MM.1S (cell line): ENCODE data around the gene ACAP2.

Experiments
- DNase-seq: peaks from one replicate; pipeline ENCODE4 v3.0.0-alpha.2; 2015
- H2AFZ ChIP-seq: fragments of 300-600 bp; sonication (generic); 2 replicates; pipeline ENCODE4 v1.6.0; 2016; ENCODE audit warnings: antibody characterized with exemption, low read length
- H3F3A ChIP-seq: fragments of 300-600 bp; sonication (generic); 2 replicates; pipeline ENCODE4 v1.6.1; 2016; ENCODE audit warnings: mild to moderate bottlenecking, antibody characterized with exemption, low read length, moderate library complexity, mixed read lengths; ENCODE audit not compliant: insufficient read depth
- H3K27ac ChIP-seq: fragments of 300-600 bp; sonication (generic); 2 replicates; pipeline ENCODE4 v1.5.1; 2016; ENCODE audit warnings: mild to moderate bottlenecking, low read length
- H3K27me3 ChIP-seq: fragments of 300-600 bp; sonication (generic); replicated peaks from 2 replicates; pipeline ENCODE4 v1.6.0; 2016; ENCODE audit warnings: low read length; ENCODE audit not compliant: insufficient read depth
- H3K36me3 ChIP-seq: fragments of 300-600 bp; sonication (generic); replicated peaks from 2 replicates; pipeline ENCODE4 v1.6.1; 2016; ENCODE audit warnings: mild to moderate bottlenecking, low read length, mixed read lengths; ENCODE audit not compliant: insufficient read depth
- H3K4me1 ChIP-seq: fragments of 300-600 bp; sonication (generic); 2 replicates; pipeline ENCODE4 v1.6.1; 2016; ENCODE audit warnings: low read length, mixed read lengths
- H3K4me2 ChIP-seq: fragments of 300-600 bp; sonication (generic); 2 replicates; pipeline ENCODE4 v1.6.0; 2016; ENCODE audit warnings: low read depth, low read length
- H3K4me3 ChIP-seq: fragments of 300-600 bp; sonication (generic); 2 replicates; pipeline ENCODE4 v1.5.1; 2016; ENCODE audit warnings: low read length, mixed read lengths
- H3K79me2 ChIP-seq: fragments of 300-600 bp; sonication (generic); 2 replicates; pipeline ENCODE4 v1.6.1; 2016; ENCODE audit warnings: mixed run types, low read length, mixed read lengths
- H3K9ac ChIP-seq: fragments of 300-600 bp; sonication (generic); 2 replicates; pipeline ENCODE4 v1.6.1; 2016; ENCODE audit warnings: low read length, mixed read lengths
- H3K9me2 ChIP-seq: fragments of 300-600 bp; sonication (generic); replicated peaks from 2 replicates; pipeline ENCODE4 v1.6.1; 2016; ENCODE audit warnings: mild to moderate bottlenecking, low read length, mixed read lengths; ENCODE audit not compliant: insufficient read depth
- H3K9me3 ChIP-seq: fragments of 300-600 bp; sonication (generic); replicated peaks from 2 replicates; pipeline ENCODE4 v1.6.1; 2016; ENCODE audit warnings: mild to moderate bottlenecking, low read length, mixed read lengths; ENCODE audit not compliant: insufficient read depth
- H4K20me1 ChIP-seq: fragments of 300-600 bp; sonication (generic); 2 replicates; pipeline ENCODE4 v1.6.1; 2016; ENCODE audit warnings: mild to moderate bottlenecking, low read length, moderate library complexity, mixed read lengths; ENCODE audit not compliant: insufficient read depth
- EZH2 ChIP-seq: fragments of 300-600 bp; sonication (generic); optimal IDR thresholded peaks from 2 replicates; pipeline ENCODE3; 2017; ENCODE audit warnings: low read depth, mild to moderate bottlenecking, antibody characterized with exemption, low read length, mixed read lengths
- EZH2phosphoT487 ChIP-seq: fragments of 300-600 bp; sonication (generic); IDR thresholded peaks from 2 replicates; pipeline ENCODE4 v1.6.1; 2018; ENCODE audit warnings: antibody characterized with exemption, low read length
- TF ChIP-seq, protein P1 (sequence below): fragments of 300-600 bp; sonication (generic); IDR thresholded peaks from 2 replicates; pipeline ENCODE4 v1.5.1; 2016; ENCODE audit warnings: antibody characterized with exemption, low read length, mixed read lengths

ACAP2 gene

DNA sequence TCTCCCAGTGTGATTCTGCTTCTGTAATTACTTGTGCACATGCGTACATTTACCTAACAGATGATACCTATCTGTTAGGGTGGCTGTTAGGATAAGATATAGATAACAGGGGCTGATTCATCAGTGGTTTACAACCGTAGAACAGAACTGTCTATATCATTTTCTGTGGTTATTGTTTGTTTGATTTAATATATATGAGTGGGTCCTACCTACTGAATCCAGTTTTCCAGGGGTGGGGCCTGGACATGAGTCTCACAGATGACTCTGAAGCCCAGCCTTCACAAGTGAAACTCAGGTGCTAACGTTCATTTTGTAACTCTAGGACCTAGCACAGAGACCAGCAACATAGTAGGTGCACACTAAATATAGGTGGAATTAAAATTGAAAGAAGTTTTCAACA lies 10.4 kb upstream of the ACAP2 start:
- H3K9me2 ChIP-seq: no peaks in the 10 kb centered on the region
- H3K79me2 ChIP-seq: no peaks in the 10 kb centered on the region
- peaks cover 17% of the 10 kb centered on the region for H3K4me1 ChIP-seq
- H3K4me3 ChIP-seq: no peak overlapping the region
- TF ChIP-seq EZH2phosphoT487 (no peak), EZH2 (no peak)
- TF ChIP-seq, protein P1, sequence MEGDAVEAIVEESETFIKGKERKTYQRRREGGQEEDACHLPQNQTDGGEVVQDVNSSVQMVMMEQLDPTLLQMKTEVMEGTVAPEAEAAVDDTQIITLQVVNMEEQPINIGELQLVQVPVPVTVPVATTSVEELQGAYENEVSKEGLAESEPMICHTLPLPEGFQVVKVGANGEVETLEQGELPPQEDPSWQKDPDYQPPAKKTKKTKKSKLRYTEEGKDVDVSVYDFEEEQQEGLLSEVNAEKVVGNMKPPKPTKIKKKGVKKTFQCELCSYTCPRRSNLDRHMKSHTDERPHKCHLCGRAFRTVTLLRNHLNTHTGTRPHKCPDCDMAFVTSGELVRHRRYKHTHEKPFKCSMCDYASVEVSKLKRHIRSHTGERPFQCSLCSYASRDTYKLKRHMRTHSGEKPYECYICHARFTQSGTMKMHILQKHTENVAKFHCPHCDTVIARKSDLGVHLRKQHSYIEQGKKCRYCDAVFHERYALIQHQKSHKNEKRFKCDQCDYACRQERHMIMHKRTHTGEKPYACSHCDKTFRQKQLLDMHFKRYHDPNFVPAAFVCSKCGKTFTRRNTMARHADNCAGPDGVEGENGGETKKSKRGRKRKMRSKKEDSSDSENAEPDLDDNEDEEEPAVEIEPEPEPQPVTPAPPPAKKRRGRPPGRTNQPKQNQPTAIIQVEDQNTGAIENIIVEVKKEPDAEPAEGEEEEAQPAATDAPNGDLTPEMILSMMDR: no peak
- H3K9me3 ChIP-seq: no peaks in the 10 kb centered on the region
- H3K4me2 ChIP-seq: no peak overlapping the region
- H3K36me3 ChIP-seq: no peaks in the 10 kb centered on the region
- H3K9ac ChIP-seq: no peak overlapping the region
- H2AFZ ChIP-seq: no peak overlapping the region
- peaks cover 15% of the 10 kb centered on the region for H3F3A ChIP-seq
- H3K27ac ChIP-seq: no peak overlapping the region
- no peaks in the 10 kb centered on the region for H4K20me1 ChIP-seq
- no peak for DNase-seq
- H3K27me3 ChIP-seq: no peaks in the 10 kb centered on the region

DNA sequence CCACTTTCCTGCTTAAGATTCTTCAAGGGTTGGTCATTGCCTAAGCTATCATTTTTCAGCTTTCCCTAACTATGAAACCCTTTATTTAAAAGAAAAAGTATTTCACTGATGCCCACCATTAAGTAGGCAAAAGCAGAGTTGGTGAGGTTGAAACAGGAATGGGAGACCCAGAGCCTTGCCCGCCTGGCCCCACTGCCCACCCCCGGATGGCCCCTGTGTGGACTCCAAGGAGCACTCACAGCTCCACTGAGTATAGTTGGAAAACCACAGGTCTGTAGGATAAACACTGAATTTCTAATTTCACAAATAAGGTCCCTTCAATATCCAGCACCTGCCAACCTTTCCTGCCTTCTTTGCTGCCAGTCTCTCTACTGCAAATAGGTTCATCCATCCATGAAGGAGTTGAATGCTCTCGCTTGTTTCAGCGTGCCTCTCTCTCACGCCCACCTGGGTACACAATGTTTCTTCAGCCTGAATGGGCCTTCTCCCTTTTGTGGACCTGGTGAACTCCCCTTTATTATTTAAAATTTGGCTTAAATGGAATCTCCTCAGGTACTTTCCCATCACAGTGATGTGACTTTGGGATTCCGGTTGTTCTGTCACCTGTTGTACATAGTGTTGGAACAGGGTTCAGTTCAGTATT lies 8.7 kb upstream of the ACAP2 start:
- Histone ChIP-seq H3K4me2 (no peak overlapping the region), H3K9me3 (no peaks in the 10 kb centered on the region), H3F3A (peaks cover 12% of the 10 kb centered on the region; the same call in 1 of the 2 replicates), H3K79me2 (no peaks in the 10 kb centered on the region), H3K9ac (no peak overlapping the region), H2AFZ (no peak overlapping the region), H3K36me3 (no peaks in the 10 kb centered on the region), H3K4me3 (no peak overlapping the region), H3K9me2 (no peaks in the 10 kb centered on the region), H3K27me3 (no peaks in the 10 kb centered on the region), H3K27ac (no peak overlapping the region), H4K20me1 (no peaks in the 10 kb centered on the region), H3K4me1 (peaks cover 13% of the 10 kb centered on the region)
- TF ChIP-seq, protein P1: no peak
- TF ChIP-seq EZH2 (no peak), EZH2phosphoT487 (no peak)
- DNase-seq: no peak

DNA sequence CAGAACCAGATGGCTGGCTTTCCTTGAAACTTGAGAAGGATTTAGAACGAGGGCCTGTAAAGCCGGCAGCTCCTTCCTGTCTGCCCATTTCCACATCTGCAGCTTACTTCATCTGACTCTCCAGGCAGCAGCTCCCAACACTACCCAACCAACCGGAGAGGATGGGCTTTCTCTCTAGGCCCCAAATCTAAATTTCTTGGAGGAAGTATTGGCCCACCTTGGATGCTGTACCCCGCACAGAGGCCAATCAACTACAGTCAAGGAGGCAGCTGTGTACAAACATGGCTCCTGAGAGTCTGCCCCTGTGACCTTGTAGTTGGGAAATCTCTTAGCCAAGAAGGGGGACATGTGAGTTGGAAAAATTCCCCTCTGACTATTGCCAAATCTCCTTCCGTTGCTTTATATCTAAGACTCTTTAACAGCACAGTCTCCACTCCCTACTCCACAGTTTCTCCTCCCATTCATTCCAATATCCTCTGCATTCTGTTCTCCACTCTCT lies 8.0 kb upstream of the ACAP2 start:
- H3K4me2 ChIP-seq: peak overlapping the region; percentile 4; the same call in 1 of the 2 replicates
- peaks cover 14% of the 10 kb centered on the region; the same call in 1 of the 2 replicates for H3F3A ChIP-seq
- TF ChIP-seq EZH2phosphoT487: no peak
- TF ChIP-seq, protein P1: no peak
- TF ChIP-seq EZH2: no peak
- peaks cover 20% of the 10 kb centered on the region for H3K4me1 ChIP-seq
- no peak overlapping the region for H3K9ac ChIP-seq
- H3K9me2 ChIP-seq: no peaks in the 10 kb centered on the region
- H2AFZ ChIP-seq: 0 out of 2 replicates have a peak overlapping the region, but pooled peaks have one; percentile 0
- no peaks in the 10 kb centered on the region for H3K79me2 ChIP-seq
- H3K9me3 ChIP-seq: no peaks in the 10 kb centered on the region
- H3K36me3 ChIP-seq: no peaks in the 10 kb centered on the region
- H3K27me3 ChIP-seq: no peaks in the 10 kb centered on the region
- no peak overlapping the region for H3K4me3 ChIP-seq
- peak; percentile 36 for DNase-seq
- peak overlapping the region; percentile 8; the same call in 1 of the 2 replicates for H3K27ac ChIP-seq
- no peaks in the 10 kb centered on the region for H4K20me1 ChIP-seq
